Ectodermal cell (in vitro differentiated cells): ENCODE data around the gene FGD5.

Experiments
- H3K27ac ChIP-seq: 2 replicates; pipeline ENCODE4 v1.7.0; 2013; ENCODE audit warnings: mild to moderate bottlenecking, low read depth, low read length; ENCODE audit not compliant: insufficient read depth, poor library complexity, severe bottlenecking
- H3K27me3 ChIP-seq: 2 replicates; pipeline ENCODE4 v1.7.0; 2013; ENCODE audit warnings: mild to moderate bottlenecking, low read length; ENCODE audit not compliant: insufficient read depth, control insufficient read depth, poor library complexity, severe bottlenecking
- H3K36me3 ChIP-seq: one replicate; pipeline ENCODE4 v1.7.0; 2013; ENCODE audit warnings: low read length; ENCODE audit not compliant: control insufficient read depth, insufficient read depth
- H3K4me1 ChIP-seq: one replicate; pipeline ENCODE4 v1.7.0; 2013; ENCODE audit warnings: low read length; ENCODE audit not compliant: control insufficient read depth, insufficient read depth
- H3K4me3 ChIP-seq: 2 replicates; pipeline ENCODE4 v1.7.0; 2013; ENCODE audit warnings: low read depth, low read length, control low read depth; ENCODE audit not compliant: insufficient read depth
- H3K9me3 ChIP-seq: 2 replicates; pipeline ENCODE4 v1.7.0; 2013; ENCODE audit warnings: mild to moderate bottlenecking, low read length, moderate library complexity; ENCODE audit not compliant: control insufficient read depth
- WGBS, 2 experiments: methylation state at CpG; one replicate each; pipeline ENCODE4 v1.1.7; 2013; ENCODE audit warnings: missing lambda C conversion rate in 2 of 2; 5-methylcytosine and 5-hydroxymethylcytosine counted together

FGD5 gene

DNA sequence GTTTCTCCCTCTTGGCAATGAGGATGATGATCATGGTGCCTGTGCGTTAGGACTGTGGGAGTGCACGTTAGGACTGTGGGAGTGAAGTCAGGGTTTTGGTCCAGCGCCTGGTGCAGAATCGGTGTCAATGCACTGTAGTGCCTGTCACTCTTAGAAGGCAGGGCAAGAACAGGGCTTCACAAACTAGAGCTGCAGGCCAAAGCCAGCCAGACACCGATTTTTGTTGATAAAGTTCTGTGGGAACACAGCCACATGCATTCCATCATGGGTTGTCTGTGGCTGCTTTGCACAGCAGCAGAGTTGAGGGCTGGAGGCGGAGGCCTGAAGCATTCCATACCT is 96.0 kb downstream of the FGD5 start:
- H3K4me3 ChIP-seq = no peak overlapping the region
- no peak overlapping the region for H3K27ac ChIP-seq
- no peaks in the 10 kb centered on the region for H3K36me3 ChIP-seq
- no peaks in the 10 kb centered on the region for H3K9me3 ChIP-seq
- no peaks in the 10 kb centered on the region for H3K27me3 ChIP-seq
- H3K4me1 ChIP-seq = no peaks in the 10 kb centered on the region
- WGBS, 2 experiments = 91% methylated on average over 5 to 6 of the region's 6 CpGs

DNA sequence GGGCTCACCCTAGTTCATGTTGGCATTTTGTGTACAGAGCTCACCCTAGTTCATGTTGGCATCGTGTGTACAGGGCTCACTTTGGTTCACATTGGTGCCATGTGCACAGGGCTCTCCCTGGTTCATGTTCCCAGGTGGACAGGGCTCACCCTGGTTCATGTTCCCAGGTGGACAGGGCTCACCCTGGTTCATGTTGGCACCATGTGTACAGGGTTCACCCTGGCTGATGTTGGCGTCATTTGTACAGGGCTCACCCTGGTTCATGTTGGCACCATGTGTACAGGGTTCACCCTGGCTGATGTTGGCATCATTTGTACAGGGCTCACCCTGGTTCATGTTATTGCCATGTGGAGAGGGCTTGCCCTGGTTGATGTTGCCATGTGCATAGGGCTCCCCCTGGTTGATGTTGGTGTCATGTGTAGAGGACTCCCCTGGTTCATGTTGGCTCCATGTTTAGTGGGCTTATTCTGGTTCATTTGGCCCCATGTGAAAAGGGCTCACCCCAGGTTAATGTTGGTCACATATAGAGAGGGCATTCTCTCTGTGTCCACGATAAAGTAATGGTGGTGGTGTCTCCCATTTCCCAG is 97.0 kb downstream of the FGD5 start:
- no peaks in the 10 kb centered on the region for H3K27me3 ChIP-seq
- H3K4me1 ChIP-seq = no peaks in the 10 kb centered on the region
- no peaks in the 10 kb centered on the region for H3K9me3 ChIP-seq
- WGBS, 2 experiments = 91% methylated on average over 3 of the region's 3 CpGs
- H3K4me3 ChIP-seq = no peak overlapping the region
- no peaks in the 10 kb centered on the region for H3K36me3 ChIP-seq
- H3K27ac ChIP-seq = no peak overlapping the region

DNA sequence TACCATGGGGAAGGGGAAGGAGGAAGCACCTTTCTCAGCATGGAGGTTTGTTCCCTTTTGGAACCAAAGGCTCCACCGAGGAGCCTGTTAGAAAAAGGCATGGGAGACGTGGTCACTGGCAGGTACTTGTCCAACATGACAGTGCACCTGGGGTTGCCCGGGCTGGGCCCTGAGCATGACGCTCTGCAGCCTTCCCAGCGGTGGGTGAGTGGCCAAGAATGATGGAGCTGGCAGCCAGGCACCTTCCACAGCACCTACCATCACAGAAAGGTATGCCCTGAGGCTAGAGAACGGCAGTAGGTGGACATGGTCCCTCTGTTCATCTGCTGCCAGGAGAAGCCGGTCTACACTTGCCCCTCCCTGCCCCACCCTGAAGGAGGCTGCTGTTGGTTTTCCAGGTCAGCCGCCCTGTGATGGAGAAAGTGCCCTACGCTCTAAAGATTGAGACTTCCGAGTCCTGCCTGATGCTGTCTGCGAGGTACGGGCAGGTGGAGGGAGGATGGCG is 99.6 kb downstream of the FGD5 start:
- Histone ChIP-seq H3K36me3 (no peaks in the 10 kb centered on the region), H3K4me1 (no peaks in the 10 kb centered on the region), H3K4me3 (no peak overlapping the region), H3K9me3 (no peaks in the 10 kb centered on the region), H3K27ac (no peak overlapping the region), H3K27me3 (no peaks in the 10 kb centered on the region)
- 88 to 89% methylated on average over 13 of the region's 13 CpGs for WGBS, 2 experiments

DNA sequence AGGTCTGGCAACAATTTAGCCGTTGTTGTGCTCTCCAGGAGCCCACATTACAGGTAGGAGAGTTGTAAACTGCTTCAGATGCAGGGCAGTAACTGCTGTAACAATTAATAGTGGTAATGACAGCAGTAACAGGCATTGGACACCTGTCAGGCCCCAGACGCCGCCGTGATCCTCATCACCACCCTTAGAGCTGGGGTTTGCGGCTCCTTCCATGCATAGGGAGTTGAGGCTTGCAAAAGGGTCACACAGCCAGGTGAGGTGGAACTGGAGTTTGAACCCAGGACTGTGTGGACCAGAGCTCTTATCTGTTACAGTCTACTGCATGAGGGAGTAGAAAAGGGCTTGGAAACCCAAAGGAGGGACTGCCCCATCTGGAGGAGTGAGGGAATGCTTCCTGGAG is 101.8 kb downstream of the FGD5 start:
- Histone ChIP-seq H3K4me1 (no peaks in the 10 kb centered on the region), H3K4me3 (no peak overlapping the region), H3K27ac (no peak overlapping the region), H3K9me3 (no peaks in the 10 kb centered on the region), H3K27me3 (no peaks in the 10 kb centered on the region), H3K36me3 (no peaks in the 10 kb centered on the region)
- WGBS, 2 experiments = 88 to 94% methylated on average over 5 of the region's 5 CpGs

DNA sequence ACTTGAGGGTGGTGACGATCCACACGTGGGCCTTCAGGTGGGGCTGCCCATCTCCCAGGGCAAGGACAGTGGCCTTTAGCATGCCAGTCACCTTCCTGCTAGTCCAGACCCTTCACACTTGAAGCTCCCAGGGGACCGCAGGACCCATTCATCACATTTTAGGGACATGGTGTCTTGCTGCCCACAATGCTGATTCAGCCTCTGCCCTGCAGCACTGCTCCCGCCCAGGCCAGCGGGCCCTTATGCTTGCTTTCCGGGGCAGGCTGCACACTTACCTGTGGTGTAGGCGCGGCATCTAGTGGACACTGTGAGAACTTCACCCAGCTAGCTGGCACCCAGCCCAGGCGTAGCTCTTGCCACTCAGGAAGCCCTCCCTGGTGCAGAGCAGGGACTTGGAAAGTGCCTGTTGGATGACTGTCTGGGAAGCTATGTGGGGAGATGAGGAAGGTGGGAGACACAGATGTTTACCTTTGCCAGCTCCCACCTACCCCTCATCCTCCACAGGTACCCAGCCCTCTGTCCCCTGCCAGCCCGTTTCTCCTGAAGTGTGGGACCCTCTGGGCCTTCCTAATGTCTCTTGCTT is 102.4 kb downstream of the FGD5 start:
- Histone ChIP-seq H3K36me3 (no peaks in the 10 kb centered on the region), H3K4me1 (no peaks in the 10 kb centered on the region), H3K4me3 (no peak overlapping the region), H3K27me3 (no peaks in the 10 kb centered on the region), H3K9me3 (no peaks in the 10 kb centered on the region), H3K27ac (no peak overlapping the region)
- WGBS, 2 experiments = 30 to 33% methylated on average over 10 of the region's 10 CpGs

DNA sequence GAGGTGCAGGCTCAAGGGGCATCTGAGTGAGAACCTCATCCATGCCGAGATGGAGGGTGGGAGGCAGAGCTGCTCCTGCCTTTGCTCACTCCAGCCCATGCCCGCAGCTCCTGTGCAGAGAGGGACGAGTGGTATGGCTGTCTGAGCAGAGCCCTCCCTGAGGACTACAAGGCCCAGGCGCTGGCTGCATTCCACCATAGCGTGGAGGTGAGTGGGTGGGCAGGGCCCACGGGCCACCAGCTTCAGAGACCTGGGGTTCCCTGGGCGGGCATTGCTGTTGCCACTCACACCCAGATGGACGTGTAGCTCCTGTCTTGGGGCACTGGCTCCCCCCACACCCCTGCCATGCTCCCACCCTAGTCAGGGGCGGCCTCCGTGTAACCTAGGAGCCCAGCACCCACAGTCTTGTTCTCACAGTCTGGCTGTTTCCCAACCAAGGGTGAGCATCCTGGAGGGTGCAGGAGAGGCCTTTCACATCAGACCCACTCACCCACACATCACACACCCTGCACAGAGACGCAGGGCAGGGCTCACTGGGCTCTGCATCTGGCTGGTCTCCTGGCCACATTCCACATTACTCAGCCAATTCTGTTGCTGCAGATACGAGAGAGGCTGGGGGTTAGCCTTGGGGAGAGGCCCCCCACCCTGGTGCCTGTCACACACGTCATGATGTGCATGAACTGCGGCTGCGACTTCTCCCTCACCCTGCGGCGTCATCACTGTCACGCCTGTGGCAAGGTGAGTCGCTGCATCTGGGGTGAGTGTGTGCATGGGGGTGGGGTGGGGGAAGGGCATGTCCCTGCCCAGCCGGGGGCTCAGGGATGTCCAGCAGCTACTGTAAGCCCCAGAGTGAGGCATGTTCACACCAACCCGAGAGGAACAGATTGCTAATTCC is 103.3 kb downstream of the FGD5 start:
- Histone ChIP-seq H3K27ac (no peak overlapping the region), H3K9me3 (no peaks in the 10 kb centered on the region), H3K36me3 (no peaks in the 10 kb centered on the region), H3K4me3 (no peak overlapping the region), H3K4me1 (no peaks in the 10 kb centered on the region), H3K27me3 (no peaks in the 10 kb centered on the region)
- 91 to 92% methylated on average over 21 of the region's 21 CpGs for WGBS, 2 experiments

DNA sequence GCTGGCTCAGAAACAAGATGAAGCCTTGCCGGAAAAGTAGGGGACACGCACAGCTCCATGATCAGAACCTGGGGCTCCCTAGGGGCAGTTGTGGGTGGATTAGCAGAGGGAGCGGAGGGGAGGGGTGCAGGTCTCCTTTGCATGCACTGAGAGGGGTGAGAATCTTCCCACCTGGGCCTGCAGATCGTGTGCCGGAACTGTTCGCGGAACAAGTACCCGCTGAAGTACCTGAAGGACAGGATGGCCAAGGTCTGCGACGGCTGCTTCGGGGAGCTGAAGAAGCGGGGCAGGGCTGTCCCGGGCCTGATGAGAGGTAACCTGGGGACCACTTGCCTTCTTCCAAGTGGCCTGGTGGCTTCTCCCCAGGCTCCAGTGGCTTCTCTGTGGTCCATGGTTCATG is 104.1 kb downstream of the FGD5 start:
- Histone ChIP-seq H3K4me1 (no peaks in the 10 kb centered on the region), H3K27ac (no peak overlapping the region), H3K4me3 (no peak overlapping the region), H3K9me3 (no peaks in the 10 kb centered on the region), H3K36me3 (no peaks in the 10 kb centered on the region), H3K27me3 (no peaks in the 10 kb centered on the region)
- WGBS, 2 experiments = 94 to 95% methylated on average over 13 of the region's 13 CpGs

DNA sequence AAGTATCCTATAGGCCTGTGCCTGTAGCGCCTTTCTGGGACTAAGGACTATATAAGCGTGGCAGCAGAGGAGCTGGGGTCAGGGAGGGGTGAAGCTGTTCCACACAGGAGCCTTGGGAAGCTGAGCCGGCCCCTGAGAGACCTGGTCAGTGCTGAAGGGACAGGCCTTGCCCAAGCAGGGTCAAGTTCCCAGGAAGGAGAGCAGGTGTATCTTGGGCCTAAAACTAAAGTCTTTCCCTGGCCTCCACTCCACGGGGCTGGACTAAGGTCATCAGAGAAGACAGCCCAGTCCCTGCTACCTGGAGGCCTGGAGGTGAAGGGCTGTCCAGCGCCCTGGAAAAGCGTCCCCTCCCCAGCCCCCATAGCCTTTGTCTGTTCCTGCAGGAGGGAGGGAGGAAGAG is 104.7 kb downstream of the FGD5 start:
- 68 to 72% methylated on average over 6 of the region's 6 CpGs for WGBS, 2 experiments
- no peaks in the 10 kb centered on the region for H3K9me3 ChIP-seq

DNA sequence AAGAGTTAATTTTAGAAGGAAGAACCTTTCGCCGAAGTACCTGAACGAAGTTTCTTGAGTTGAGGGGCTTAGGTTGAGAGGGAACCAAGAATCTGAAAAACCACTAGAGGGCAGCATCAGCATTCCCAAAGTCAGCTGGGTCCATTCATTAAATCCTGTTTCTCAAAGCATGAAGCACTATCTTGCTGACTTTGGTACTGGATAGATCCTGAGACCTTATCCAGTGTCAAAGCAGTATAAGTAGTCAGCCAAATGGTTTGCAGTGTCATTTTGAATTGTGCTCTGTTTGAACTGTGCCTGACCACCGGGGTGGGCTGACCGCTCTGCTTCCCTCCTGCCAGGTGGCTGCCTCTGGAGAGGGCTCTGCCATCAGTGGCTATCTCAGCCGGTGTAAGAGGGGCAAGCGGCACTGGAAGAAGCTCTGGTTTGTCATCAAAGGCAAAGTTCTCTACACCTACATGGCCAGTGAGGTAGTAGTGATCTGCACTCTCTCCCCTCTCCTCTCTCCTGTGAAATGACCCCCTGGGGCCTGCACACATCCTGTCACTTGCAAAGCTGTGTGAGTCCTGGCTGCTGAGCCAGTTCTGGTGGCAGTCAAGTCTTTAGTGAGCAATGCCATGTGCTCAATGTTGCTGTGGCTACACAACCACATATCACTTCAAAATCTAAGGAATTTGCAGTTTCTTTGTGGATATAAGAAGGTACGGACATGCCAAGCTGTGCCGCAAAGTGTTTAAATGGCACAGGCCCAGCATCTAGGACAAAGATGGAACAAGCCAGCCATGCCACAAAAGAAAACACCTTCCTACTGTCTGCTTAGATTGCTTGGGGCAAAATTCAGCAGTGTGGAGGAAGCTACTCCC is 107.2 kb downstream of the FGD5 start:
- Histone ChIP-seq H3K36me3 (no peaks in the 10 kb centered on the region), H3K27ac (no peak overlapping the region), H3K4me1 (no peaks in the 10 kb centered on the region), H3K27me3 (no peaks in the 10 kb centered on the region), H3K4me3 (no peak overlapping the region), H3K9me3 (no peaks in the 10 kb centered on the region)
- 75 to 76% methylated on average over 9 of the region's 9 CpGs for WGBS, 2 experiments

More for the DNA sequence above, 104.7 kb downstream of the FGD5 start:
- H3K27me3 ChIP-seq = no peaks in the 10 kb centered on the region
- no peaks in the 10 kb centered on the region for H3K4me1 ChIP-seq
- no peak overlapping the region for H3K4me3 ChIP-seq
- H3K36me3 ChIP-seq = no peaks in the 10 kb centered on the region
- H3K27ac ChIP-seq = no peak overlapping the region
